H1 (cell line): ENCODE results near the gene IFNB1. TPM values are rescaled to one million over a fixed set of nuclear protein-coding genes. Genes with fewer than 3 reads are reported as not detected.

Experiments used
- BCL11A ChIP-seq, 2 experiments: IDR thresholded peaks; one replicate each; pipeline ENCODE4 v1.6.1; 2011; ENCODE audit warnings: low read depth in 2 of 2, low read length in 2 of 2, mild to moderate bottlenecking in 2 of 2
- CBX5 ChIP-seq: fragments of 300-800, 300-1000 bp; sonication (generic); IDR thresholded peaks from 2 replicates; pipeline ENCODE4 v1.7.1; 2016; ENCODE audit warnings: antibody characterized with exemption, low read length, low read depth
- CREB1 ChIP-seq: IDR thresholded peaks from 2 replicates; pipeline ENCODE4 v1.6.1; 2012; ENCODE audit warnings: inconsistent platforms
- GABPA ChIP-seq: IDR thresholded peaks from 2 replicates; pipeline ENCODE4 v1.6.1; 2011; ENCODE audit warnings: mild to moderate bottlenecking, low read length, moderate library complexity, borderline replicate concordance; ENCODE audit not compliant: insufficient read depth
- HDAC6 ChIP-seq: IDR thresholded peaks from one replicate; pipeline ENCODE4 v1.7.1; 2012; ENCODE audit warnings: low read depth, mild to moderate bottlenecking, inconsistent platforms, low read length, moderate library complexity
- KDM4A ChIP-seq: IDR thresholded peaks from one replicate; pipeline ENCODE4 v1.7.1; 2012; ENCODE audit warnings: low read depth, mild to moderate bottlenecking, moderate library complexity, low read length, inconsistent platforms; ENCODE audit not compliant: severe bottlenecking
- KDM5A ChIP-seq: fragments of 200-600 bp; IDR thresholded peaks from 2 replicates; pipeline ENCODE4 v1.7.1; 2012; ENCODE audit warnings: mild to moderate bottlenecking, low read length, inconsistent platforms, mixed read lengths
- RXRA ChIP-seq: IDR thresholded peaks from 2 replicates; pipeline ENCODE4 v1.6.1; 2011; ENCODE audit warnings: low read depth, mild to moderate bottlenecking, low read length, moderate library complexity; ENCODE audit not compliant: insufficient read depth
- SP2 ChIP-seq: IDR thresholded peaks from 2 replicates; pipeline ENCODE4 v1.6.1; 2012; ENCODE audit warnings: mild to moderate bottlenecking, low read length, inconsistent platforms
- polyA plus RNA-seq, 7 experiments: library from polyadenylated mRNA; depleted of rRNA in 3 of 7; stranded (reverse) in 5 of 7; unstranded in 2 of 7; fragments of >200 nt in 5 of 7; fragments of 200-250 nt in 2 of 7; gene quantifications; 1 replicate in 5 of 7; 2 replicates in 1 of 7; 4 replicates in 1 of 7; pipeline versions ENCODE4 v1.2.1 to v1.2.3, GENCODE V29; 2011 to 2013; ENCODE audit warnings: missing spikeins in 2 of 7, mixed read lengths in 2 of 7
- total RNA-seq: library from RNA; stranded (reverse); fragmentation: NEBNext Ultra II Directional; extraction: Animal tissue kit (Norgen Biotek cat#: 25700); gene quantifications from 2 replicates; pipeline ENCODE4 v1.2.1, GENCODE V29; 2021
- TF ChIP-seq, protein P1 (sequence below): fragments of 300-600 bp; sonication (generic); IDR thresholded peaks from 2 replicates; pipeline ENCODE4 v1.7.1; 2012; ENCODE audit warnings: low read length, moderate library complexity, mild to moderate bottlenecking, inconsistent platforms; ENCODE audit not compliant: insufficient replicate concordance
- TF ChIP-seq, protein P2 (sequence below): IDR thresholded peaks from 2 replicates; pipeline ENCODE4 v1.6.1; 2012; ENCODE audit warnings: inconsistent platforms

IFNB1 gene
- total and polyA plus RNA-seq, 2 of the 8 experiments (the other 6 are each of a cell fraction or from before 2014, with no cell fraction given), result not detected

DNA sequence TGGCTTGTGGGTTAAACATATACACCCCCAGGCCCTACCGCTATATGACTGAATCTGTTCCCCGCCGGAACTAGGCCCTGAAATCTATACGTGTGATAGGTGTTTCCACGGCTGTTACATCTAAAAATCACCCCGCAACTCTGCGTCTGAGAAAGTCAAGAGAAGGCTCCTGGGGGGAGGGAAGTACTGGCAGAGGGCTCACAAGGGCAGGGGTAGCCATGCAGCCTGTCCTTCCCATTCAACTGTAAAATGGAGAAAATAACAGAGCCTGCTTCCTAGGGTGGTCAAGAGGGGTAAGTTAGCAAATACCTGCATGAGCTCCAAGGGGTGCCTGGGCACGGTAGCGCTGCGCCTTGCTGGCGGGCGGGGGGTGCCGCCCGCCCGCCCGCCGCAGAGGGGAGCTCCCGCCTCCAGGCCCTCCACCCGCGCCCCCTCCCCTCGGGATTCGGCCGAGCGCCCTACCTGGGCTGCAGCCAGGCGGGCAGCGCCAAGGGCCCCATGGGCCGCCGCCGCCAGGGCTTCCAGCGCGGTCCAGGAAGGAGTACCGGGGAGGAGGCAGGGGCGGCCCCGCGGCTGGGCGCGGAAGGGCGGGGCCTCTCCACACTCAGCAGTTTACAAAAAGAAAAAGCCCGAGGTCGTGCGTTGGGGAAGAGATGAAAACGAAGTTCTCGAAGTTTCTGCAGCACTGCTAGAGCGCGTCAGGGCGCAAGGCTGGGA is 46.5 kb downstream of the IFNB1 start, which contains the start of gene HACD4 (continued):
- TF ChIP-seq, protein P1, sequence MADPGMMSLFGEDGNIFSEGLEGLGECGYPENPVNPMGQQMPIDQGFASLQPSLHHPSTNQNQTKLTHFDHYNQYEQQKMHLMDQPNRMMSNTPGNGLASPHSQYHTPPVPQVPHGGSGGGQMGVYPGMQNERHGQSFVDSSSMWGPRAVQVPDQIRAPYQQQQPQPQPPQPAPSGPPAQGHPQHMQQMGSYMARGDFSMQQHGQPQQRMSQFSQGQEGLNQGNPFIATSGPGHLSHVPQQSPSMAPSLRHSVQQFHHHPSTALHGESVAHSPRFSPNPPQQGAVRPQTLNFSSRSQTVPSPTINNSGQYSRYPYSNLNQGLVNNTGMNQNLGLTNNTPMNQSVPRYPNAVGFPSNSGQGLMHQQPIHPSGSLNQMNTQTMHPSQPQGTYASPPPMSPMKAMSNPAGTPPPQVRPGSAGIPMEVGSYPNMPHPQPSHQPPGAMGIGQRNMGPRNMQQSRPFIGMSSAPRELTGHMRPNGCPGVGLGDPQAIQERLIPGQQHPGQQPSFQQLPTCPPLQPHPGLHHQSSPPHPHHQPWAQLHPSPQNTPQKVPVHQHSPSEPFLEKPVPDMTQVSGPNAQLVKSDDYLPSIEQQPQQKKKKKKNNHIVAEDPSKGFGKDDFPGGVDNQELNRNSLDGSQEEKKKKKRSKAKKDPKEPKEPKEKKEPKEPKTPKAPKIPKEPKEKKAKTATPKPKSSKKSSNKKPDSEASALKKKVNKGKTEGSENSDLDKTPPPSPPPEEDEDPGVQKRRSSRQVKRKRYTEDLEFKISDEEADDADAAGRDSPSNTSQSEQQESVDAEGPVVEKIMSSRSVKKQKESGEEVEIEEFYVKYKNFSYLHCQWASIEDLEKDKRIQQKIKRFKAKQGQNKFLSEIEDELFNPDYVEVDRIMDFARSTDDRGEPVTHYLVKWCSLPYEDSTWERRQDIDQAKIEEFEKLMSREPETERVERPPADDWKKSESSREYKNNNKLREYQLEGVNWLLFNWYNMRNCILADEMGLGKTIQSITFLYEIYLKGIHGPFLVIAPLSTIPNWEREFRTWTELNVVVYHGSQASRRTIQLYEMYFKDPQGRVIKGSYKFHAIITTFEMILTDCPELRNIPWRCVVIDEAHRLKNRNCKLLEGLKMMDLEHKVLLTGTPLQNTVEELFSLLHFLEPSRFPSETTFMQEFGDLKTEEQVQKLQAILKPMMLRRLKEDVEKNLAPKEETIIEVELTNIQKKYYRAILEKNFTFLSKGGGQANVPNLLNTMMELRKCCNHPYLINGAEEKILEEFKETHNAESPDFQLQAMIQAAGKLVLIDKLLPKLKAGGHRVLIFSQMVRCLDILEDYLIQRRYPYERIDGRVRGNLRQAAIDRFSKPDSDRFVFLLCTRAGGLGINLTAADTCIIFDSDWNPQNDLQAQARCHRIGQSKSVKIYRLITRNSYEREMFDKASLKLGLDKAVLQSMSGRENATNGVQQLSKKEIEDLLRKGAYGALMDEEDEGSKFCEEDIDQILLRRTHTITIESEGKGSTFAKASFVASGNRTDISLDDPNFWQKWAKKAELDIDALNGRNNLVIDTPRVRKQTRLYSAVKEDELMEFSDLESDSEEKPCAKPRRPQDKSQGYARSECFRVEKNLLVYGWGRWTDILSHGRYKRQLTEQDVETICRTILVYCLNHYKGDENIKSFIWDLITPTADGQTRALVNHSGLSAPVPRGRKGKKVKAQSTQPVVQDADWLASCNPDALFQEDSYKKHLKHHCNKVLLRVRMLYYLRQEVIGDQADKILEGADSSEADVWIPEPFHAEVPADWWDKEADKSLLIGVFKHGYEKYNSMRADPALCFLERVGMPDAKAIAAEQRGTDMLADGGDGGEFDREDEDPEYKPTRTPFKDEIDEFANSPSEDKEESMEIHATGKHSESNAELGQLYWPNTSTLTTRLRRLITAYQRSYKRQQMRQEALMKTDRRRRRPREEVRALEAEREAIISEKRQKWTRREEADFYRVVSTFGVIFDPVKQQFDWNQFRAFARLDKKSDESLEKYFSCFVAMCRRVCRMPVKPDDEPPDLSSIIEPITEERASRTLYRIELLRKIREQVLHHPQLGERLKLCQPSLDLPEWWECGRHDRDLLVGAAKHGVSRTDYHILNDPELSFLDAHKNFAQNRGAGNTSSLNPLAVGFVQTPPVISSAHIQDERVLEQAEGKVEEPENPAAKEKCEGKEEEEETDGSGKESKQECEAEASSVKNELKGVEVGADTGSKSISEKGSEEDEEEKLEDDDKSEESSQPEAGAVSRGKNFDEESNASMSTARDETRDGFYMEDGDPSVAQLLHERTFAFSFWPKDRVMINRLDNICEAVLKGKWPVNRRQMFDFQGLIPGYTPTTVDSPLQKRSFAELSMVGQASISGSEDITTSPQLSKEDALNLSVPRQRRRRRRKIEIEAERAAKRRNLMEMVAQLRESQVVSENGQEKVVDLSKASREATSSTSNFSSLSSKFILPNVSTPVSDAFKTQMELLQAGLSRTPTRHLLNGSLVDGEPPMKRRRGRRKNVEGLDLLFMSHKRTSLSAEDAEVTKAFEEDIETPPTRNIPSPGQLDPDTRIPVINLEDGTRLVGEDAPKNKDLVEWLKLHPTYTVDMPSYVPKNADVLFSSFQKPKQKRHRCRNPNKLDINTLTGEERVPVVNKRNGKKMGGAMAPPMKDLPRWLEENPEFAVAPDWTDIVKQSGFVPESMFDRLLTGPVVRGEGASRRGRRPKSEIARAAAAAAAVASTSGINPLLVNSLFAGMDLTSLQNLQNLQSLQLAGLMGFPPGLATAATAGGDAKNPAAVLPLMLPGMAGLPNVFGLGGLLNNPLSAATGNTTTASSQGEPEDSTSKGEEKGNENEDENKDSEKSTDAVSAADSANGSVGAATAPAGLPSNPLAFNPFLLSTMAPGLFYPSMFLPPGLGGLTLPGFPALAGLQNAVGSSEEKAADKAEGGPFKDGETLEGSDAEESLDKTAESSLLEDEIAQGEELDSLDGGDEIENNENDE, result no peak
- TF ChIP-seq HDAC6 (no peak), CBX5 (no peak), RXRA (no peak), SP2 (no peak), CREB1 (no peak), KDM5A (no peak), KDM4A (peak; percentile 63), GABPA (no peak), BCL11A (IDR thresholded peaks at IDR 0.05; ENCODE audit: low read depth in 2 of 2, low read length in 2 of 2) (no peak)
- TF ChIP-seq, protein P2, sequence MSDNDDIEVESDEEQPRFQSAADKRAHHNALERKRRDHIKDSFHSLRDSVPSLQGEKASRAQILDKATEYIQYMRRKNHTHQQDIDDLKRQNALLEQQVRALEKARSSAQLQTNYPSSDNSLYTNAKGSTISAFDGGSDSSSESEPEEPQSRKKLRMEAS, result peak; percentile 59; the same call in 1 of the 2 replicates
